Fibroblast of mammary gland (primary cell): Measurements from ENCODE around the gene OR6C75.
"Not testable (repeated sequence)": the region's sequence is repeated elsewhere in the genome, so short reads cannot be mapped to it uniquely, and the experiment has no call there.

Experiments
- DNase-seq: peaks from one replicate; pipeline ENCODE4 v3.0.0-alpha.2; 2010; ENCODE audit warnings: low read depth
- H3K4me3 ChIP-seq: 2 replicates; pipeline ENCODE4 v1.5.1; 2011; ENCODE audit warnings: low read depth, mild to moderate bottlenecking, low read length, moderate library complexity; ENCODE audit not compliant: control insufficient read depth
- CTCF ChIP-seq: conservative IDR thresholded peaks from 2 replicates; pipeline ENCODE4 v1.5.1; 2011; ENCODE audit warnings: low read depth, low read length, inconsistent platforms; ENCODE audit not compliant: control insufficient read depth, insufficient read depth

The OR6C75 gene

GRCh38 chr12:55414889-55415288, 52.1 kb downstream of the OR6C75 start:
- H3K4me3 ChIP-seq, DNase-seq: not testable (repeated sequence)

GRCh38 chr12:55416961-55417360, 54.2 kb downstream of the OR6C75 start:
- no peak overlapping the region for H3K4me3 ChIP-seq
- no peak for TF ChIP-seq CTCF

More at GRCh38 chr12:55416961-55417360, 54.2 kb downstream of the OR6C75 start:
- no peak for DNase-seq
